GM12875 (cell line): ENCODE results near the gene OSCAR.

ENCODE experiments used
- H3K4me3 ChIP-seq: one replicate; pipeline ENCODE4 v1.5.1; 2011; ENCODE audit warnings: low read depth, low read length, control low read depth
- TF ChIP-seq, protein P1 (sequence below): IDR thresholded peaks from 2 replicates; pipeline ENCODE4 v1.5.1; 2011; ENCODE audit warnings: low read depth, mild to moderate bottlenecking, control low read depth, inconsistent platforms, low read length, moderate library complexity, borderline replicate concordance; ENCODE audit not compliant: insufficient read depth

The OSCAR gene

DNA sequence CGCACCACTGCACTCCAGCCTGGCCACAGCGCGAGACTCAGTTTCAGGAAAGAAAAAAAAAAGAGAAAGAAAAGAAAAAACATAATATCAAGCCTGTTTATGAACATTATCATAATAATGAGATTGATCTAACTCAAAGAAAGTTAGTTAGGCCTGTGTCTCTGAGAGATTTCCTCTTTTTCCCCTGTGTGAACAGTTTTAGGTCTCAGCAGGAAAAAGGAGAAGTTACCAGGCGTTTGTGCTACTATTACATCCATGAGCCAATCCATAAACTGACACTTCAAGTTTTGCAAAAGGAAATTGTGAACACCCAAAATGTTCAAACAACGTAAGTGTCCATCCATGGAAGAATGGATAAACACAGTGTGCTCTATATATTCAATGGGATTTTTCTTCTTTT, 23.3 kb downstream of the OSCAR start:
- no peak overlapping the region for H3K4me3 ChIP-seq
- TF ChIP-seq, protein P1, sequence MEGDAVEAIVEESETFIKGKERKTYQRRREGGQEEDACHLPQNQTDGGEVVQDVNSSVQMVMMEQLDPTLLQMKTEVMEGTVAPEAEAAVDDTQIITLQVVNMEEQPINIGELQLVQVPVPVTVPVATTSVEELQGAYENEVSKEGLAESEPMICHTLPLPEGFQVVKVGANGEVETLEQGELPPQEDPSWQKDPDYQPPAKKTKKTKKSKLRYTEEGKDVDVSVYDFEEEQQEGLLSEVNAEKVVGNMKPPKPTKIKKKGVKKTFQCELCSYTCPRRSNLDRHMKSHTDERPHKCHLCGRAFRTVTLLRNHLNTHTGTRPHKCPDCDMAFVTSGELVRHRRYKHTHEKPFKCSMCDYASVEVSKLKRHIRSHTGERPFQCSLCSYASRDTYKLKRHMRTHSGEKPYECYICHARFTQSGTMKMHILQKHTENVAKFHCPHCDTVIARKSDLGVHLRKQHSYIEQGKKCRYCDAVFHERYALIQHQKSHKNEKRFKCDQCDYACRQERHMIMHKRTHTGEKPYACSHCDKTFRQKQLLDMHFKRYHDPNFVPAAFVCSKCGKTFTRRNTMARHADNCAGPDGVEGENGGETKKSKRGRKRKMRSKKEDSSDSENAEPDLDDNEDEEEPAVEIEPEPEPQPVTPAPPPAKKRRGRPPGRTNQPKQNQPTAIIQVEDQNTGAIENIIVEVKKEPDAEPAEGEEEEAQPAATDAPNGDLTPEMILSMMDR = no peak

DNA sequence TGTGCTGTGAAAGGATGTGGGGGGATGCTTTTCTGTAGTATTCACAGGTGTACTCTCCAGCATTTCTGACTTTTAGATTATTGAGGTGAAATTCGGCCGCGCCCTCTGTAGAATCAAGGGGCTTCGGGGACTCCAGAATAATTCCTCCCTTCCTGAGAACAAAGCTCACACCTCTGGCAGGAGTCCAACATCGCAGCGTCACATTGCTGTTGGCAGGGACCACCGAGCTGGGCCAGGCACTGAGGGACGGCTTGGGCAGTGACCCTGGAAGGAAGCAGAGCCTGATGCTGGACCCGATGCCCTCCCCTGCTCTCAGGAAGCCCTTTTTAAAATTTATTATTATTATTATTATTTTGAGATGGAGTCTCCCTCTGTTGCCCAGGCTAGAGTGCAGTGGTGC, 25.8 kb downstream of the OSCAR start:
- TF ChIP-seq, protein P1 = no peak
- H3K4me3 ChIP-seq = no peak overlapping the region

DNA sequence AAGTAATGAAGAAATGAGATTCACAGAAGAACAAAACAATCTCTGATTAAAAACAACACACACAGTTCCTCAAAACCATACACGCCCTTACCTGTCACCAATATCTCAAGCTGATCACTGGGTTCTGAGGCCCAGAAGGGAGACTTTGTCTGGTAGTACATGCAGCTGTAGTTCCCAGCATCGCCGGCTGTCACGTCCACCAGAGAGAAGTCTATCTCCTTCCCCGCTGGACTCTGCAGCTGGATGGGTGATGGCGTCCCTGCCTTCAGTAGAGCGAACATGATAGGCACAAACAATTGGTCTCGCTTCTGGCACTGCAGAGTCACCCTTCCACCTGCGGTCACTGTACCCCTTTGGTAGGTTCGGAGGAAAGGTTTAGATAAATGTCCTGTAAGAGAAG, 26.8 kb downstream of the OSCAR start:
- no peak overlapping the region for H3K4me3 ChIP-seq
- TF ChIP-seq, protein P1 = no peak

DNA sequence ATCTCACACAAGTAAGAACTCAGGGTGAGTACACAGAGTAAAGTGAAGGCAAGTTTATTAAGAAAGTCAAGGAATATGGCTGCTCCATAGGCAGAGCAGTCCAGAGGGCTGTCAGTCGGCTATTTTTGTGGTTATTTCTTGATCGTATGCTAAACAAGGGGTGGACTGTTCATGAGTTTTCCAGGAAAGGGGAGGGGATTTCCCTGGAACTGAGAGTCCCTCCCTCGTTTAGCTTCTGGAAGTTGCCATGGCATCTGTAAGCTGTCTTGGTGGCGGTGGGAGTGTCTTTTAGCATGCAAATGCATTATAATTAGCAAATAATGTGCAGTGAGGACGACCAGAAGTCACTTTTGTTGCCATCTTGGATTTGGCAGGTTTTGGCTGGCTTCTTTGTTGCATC, 31.1 kb downstream of the OSCAR start:
- TF ChIP-seq, protein P1 = no peak
- H3K4me3 ChIP-seq = no peak overlapping the region

DNA sequence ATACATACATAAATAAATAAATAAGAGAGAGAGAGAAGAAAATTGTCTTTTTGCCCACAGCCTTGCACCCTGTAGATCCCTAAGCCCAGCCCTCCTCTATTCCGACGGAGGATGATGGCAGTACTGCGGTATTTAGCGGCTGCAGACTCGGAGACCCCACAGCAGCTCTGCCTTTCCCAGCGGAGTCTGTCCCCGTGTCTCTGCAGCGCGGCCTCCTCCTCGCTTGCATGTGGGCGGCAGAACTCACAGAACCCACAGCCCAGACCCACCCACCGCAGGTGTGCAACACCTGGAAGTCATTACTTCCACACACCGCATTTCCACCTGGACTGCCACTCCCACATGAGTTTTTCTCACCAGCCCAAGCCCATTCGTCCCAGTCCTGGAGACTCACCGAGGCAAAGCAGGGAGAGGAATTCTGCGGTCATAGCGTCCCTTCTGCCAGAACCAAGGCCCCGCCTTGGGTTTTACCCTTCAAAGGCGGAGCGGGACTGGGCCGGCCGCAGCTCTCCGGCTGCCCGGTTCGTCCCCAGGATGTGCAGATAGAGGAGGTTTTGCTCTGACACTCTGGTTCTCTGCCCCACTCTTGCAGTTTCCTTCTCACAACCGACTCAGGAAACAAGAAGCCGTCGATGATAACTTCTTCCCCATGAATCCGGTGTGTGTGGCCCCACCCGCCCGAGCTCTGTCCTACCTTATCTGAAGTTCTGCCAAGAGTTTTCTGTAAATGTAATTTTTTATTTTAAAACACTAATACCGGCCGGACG, 37.1 kb downstream of the OSCAR start, which contains the start of gene VSTM1:
TSS of gene VSTM1 (minus strand) at position 548 of the 767 bp plus-strand sequence. CDS start at position 428, 120 bp downstream.
- TF ChIP-seq, protein P1 = no peak
- H3K4me3 ChIP-seq = no peak within 1 kb of the TSS

DNA sequence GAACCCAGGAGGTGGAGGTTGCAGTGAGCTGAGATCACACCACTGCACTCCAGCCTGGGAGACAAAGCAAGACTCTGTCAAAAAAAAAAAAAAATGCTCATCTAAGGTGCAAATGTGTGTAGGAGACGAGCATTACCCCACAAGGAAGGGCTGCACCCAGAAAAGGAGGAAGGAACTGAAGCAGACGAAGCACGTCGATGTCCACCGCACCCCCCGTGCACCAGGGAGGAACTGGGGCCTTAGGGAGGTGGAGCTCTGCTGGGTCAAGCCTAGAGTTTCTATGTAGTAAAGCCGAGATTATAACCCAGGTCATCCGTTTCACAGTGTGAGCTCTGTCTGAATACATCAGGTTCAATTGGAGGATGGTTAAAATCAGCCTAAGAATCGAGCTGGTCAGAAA, 38.0 kb downstream of the OSCAR start:
- H3K4me3 ChIP-seq = no peak overlapping the region
- TF ChIP-seq, protein P1 = no peak

DNA sequence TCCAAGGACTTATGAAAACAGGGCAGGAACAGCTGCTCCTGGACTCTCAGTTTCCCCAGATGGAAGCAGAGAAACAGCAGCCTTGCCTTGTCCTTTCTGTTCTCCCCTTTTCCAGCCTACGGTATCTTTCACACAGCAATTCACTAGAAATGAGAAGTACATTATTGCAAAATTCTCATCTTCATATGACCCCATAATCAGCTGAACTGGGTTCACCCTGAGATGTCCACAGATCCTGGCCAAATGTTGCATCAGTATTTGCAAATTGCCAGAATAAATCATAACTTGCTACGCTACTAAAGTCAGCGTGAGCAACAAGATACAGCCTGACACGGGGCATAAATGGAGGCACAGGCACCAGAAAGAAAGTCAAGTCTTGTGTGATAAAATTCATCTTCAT, 53.0 kb downstream of the OSCAR start:
- TF ChIP-seq, protein P1 = no peak
- no peak overlapping the region for H3K4me3 ChIP-seq
